Daoy (cell line): ENCODE results near the gene GRSF1. TPM values are rescaled to one million over a fixed set of nuclear protein-coding genes. Genes with fewer than 3 reads are reported as not detected.

Experiments used
- total RNA-seq: library from RNA; depleted of rRNA; stranded (reverse); fragments of >200 nt; shearing (Covaris generic); gene quantifications from 2 replicates; pipeline ENCODE4 v1.2.3, GENCODE V29; 2014; rRNA removed

GRSF1 gene
- total RNA-seq, 1 experiment from 2014 or later: 66.8 TPM

Other genes with a start within 250 kb of the GRSF1 start
- 0.06 TPM in 1 of 2 replicates, not detected in the other for gene AMBN, start 247.6 kb downstream of the GRSF1 start, total RNA-seq
- not detected in 2 replicates for gene ENAM, start 211.1 kb downstream of the GRSF1 start, total RNA-seq
- gene JCHAIN, start 173.4 kb downstream of the GRSF1 start, total RNA-seq: not detected in 2 replicates
- gene UTP3, start 151.4 kb downstream of the GRSF1 start, total RNA-seq: 15.7 and 20.0 TPM in 2 replicates
- gene RUFY3, start 117.9 kb downstream of the GRSF1 start, total RNA-seq: 8.3 and 13.9 TPM in 2 replicates
- 3.0 and 5.0 TPM in 2 replicates for gene MOB1B, start 62.5 kb upstream of the GRSF1 start, total RNA-seq
- gene DCK, start 153.8 kb upstream of the GRSF1 start, total RNA-seq: 28.7 and 30.2 TPM in 2 replicates